ENCODE data around the gene ADIPOR2. TPM values are rescaled to one million over a fixed set of nuclear protein-coding genes. Genes with fewer than 3 reads are reported as not detected.
"Not testable (repeated sequence)": the region's sequence is repeated elsewhere in the genome, so short reads cannot be mapped to it uniquely, and the experiment has no call there.

The ADIPOR2 gene
- total RNA-seq, 2 experiments from 2014 or later, result 63.5 to 83.3 TPM

GRCh38 chr12:1670358-1671268 lies 20.3 kb upstream of the ADIPOR2 start:
- ATAC-seq (no peak), DNase-seq (peak; percentile 35)
- Mint-ChIP-seq H3K4me1 (peaks cover 42% of the 10 kb centered on the region), H3K27me3 (peaks cover 2% of the 10 kb centered on the region), H3K4me3 (no peak overlapping the region), H3K27ac (no peak overlapping the region), H3K9me3 (ENCODE audit: low read depth) (no peaks in the 10 kb centered on the region), H3K36me3 (peaks cover 2% of the 10 kb centered on the region)
- CTCF ChIA-PET, result interaction anchor here (1.1 to 2.2 kb wide), 6 partner anchors 10 to 121 kb away, joined by 3 to 9 read pairs (median 6); partner anchors contain the start of gene ADIPOR2

- CTCF ChIA-PET, result no interaction called here
- Mint-ChIP-seq H3K36me3 (no peaks in the 10 kb centered on the region), H3K4me3 (no peak overlapping the region), H3K27me3 (peaks cover 6% of the 10 kb centered on the region), H3K4me1 (peaks cover 5% of the 10 kb centered on the region), H3K27ac (no peak overlapping the region), H3K9me3 (ENCODE audit: low read depth) (no peaks in the 10 kb centered on the region)
- ATAC-seq (no peak), DNase-seq (no peak)
Measured at GRCh38 chr12:1676043-1676442, 14.8 kb upstream of the ADIPOR2 start.

GRCh38 chr12:1680804-1681492 lies 9.9 kb upstream of the ADIPOR2 start:
- H3K9me3 Mint-ChIP-seq (ENCODE audit: low read depth), result no peaks in the 10 kb centered on the region
- CTCF ChIA-PET, result interaction anchor here (0.9 to 2.1 kb wide), 4 partner anchors 8 to 28 kb away, joined by 3 to 4 read pairs (median 4); partner anchors contain the start of gene ADIPOR2
- H3K4me3 Mint-ChIP-seq, result no peak overlapping the region
- H3K4me1 Mint-ChIP-seq, result no peaks in the 10 kb centered on the region
- ATAC-seq (no peak), DNase-seq (no peak)
- H3K36me3 Mint-ChIP-seq, result no peaks in the 10 kb centered on the region
- no peak overlapping the region for H3K27ac Mint-ChIP-seq
- H3K27me3 Mint-ChIP-seq, result peaks cover 5% of the 10 kb centered on the region

- Mint-ChIP-seq H3K4me1 (no peaks in the 10 kb centered on the region), H3K4me3 (no peak overlapping the region), H3K9me3 (ENCODE audit: low read depth) (no peaks in the 10 kb centered on the region), H3K27ac (no peak overlapping the region), H3K27me3 (peaks cover 8% of the 10 kb centered on the region), H3K36me3 (no peaks in the 10 kb centered on the region)
- CTCF ChIA-PET, result interaction anchor here (0.9 to 2.1 kb wide), 4 partner anchors 8 to 28 kb away, joined by 3 to 4 read pairs (median 4); partner anchors contain the start of gene ADIPOR2
- no peak for ATAC-seq
- DNase-seq, result no peak
Measured at GRCh38 chr12:1681493-1681807, 9.4 kb upstream of the ADIPOR2 start.

- DNase-seq, result no peak
- no peak overlapping the region for H3K4me3 Mint-ChIP-seq
- no peak overlapping the region for H3K27ac Mint-ChIP-seq
Measured at GRCh38 chr12:1688086-1688710, 2.7 kb upstream of the ADIPOR2 start.

GRCh38 chr12:1691123-1692007 lies 495 bp downstream of the ADIPOR2 start:
- H3K4me1 Mint-ChIP-seq, result peaks cover 47% of the 10 kb centered on the region
- peaks cover 20% of the 10 kb centered on the region for H3K36me3 Mint-ChIP-seq
- H3K4me3 Mint-ChIP-seq, result peak overlapping the region; percentile 85
- H3K9me3 Mint-ChIP-seq (ENCODE audit: low read depth), result no peaks in the 10 kb centered on the region
- DNase-seq (peak; percentile 62), ATAC-seq (peak; percentile 46)
- peaks cover 4% of the 10 kb centered on the region for H3K27me3 Mint-ChIP-seq
- peak overlapping the region; percentile 96 for H3K27ac Mint-ChIP-seq
- CTCF ChIA-PET, result interaction anchor here (0.9 to 1.7 kb wide), 8 partner anchors 10 to 1059 kb away, joined by 3 to 6 read pairs (median 4); no protein-coding TSS in a partner anchor

More at GRCh38 chr12:1688086-1688710, 2.7 kb upstream of the ADIPOR2 start:
- peaks cover 6% of the 10 kb centered on the region for H3K36me3 Mint-ChIP-seq
- CTCF ChIA-PET, result interaction anchor here (0.9 to 1.4 kb wide), 3 partner anchors 18 to 26 kb away, joined by 3 to 4 read pairs (median 4); no protein-coding TSS in a partner anchor
- H3K27me3 Mint-ChIP-seq, result peaks cover 8% of the 10 kb centered on the region
- H3K4me1 Mint-ChIP-seq, result peaks cover 30% of the 10 kb centered on the region
- no peak for ATAC-seq
- H3K9me3 Mint-ChIP-seq (ENCODE audit: low read depth), result no peaks in the 10 kb centered on the region

- CTCF ChIA-PET, result interaction anchor here (1.2 to 1.7 kb wide), 3 partner anchors 11 to 90 kb away, joined by 3 to 4 read pairs (median 3); no protein-coding TSS in a partner anchor
- H3K27me3 Mint-ChIP-seq, result peaks cover 4% of the 10 kb centered on the region
- H3K4me1 Mint-ChIP-seq, result peaks cover 54% of the 10 kb centered on the region
- peak overlapping the region; percentile 85 for H3K4me3 Mint-ChIP-seq
- no peaks in the 10 kb centered on the region for H3K9me3 Mint-ChIP-seq (ENCODE audit: low read depth)
- DNase-seq, result no peak
- H3K27ac Mint-ChIP-seq, result peak overlapping the region; percentile 96
- H3K36me3 Mint-ChIP-seq, result peaks cover 21% of the 10 kb centered on the region
- ATAC-seq, result no peak
Measured at GRCh38 chr12:1692226-1692625, 1.4 kb downstream of the ADIPOR2 start.

- Mint-ChIP-seq H3K27ac (no peak overlapping the region), H3K4me1 (peaks cover 59% of the 10 kb centered on the region), H3K36me3 (peaks cover 21% of the 10 kb centered on the region), H3K4me3 (no peak overlapping the region), H3K27me3 (no peaks in the 10 kb centered on the region), H3K9me3 (ENCODE audit: low read depth) (no peaks in the 10 kb centered on the region)
- CTCF ChIA-PET, result interaction anchor here (0.7 to 1.7 kb wide), 3 partner anchors 37 to 98 kb away, joined by 3 to 8 read pairs (median 3); no protein-coding TSS in a partner anchor
- DNase-seq (no peak), ATAC-seq (no peak)
Measured at GRCh38 chr12:1692895-1693610, 2.2 kb downstream of the ADIPOR2 start.

GRCh38 chr12:1695097-1695496 lies 4.2 kb downstream of the ADIPOR2 start:
- H3K36me3 Mint-ChIP-seq, result peaks cover 30% of the 10 kb centered on the region
- H3K27ac Mint-ChIP-seq; H3K9me3 Mint-ChIP-seq (ENCODE audit: low read depth); H3K4me3 Mint-ChIP-seq; ATAC-seq; H3K27me3 Mint-ChIP-seq; CTCF ChIA-PET; DNase-seq: not testable (repeated sequence)
- peaks cover 55% of the 10 kb centered on the region for H3K4me1 Mint-ChIP-seq

- peaks cover 2% of the 10 kb centered on the region for H3K9me3 Mint-ChIP-seq (ENCODE audit: low read depth)
Measured at GRCh38 chr12:1695886-1696670, 5.2 kb downstream of the ADIPOR2 start.

GRCh38 chr12:1696800-1697199 lies 5.9 kb downstream of the ADIPOR2 start:
- ATAC-seq, result no peak
- DNase-seq, result no peak
- Mint-ChIP-seq H3K36me3 (peaks cover 35% of the 10 kb centered on the region), H3K27ac (no peak overlapping the region), H3K9me3 (ENCODE audit: low read depth) (peaks cover 2% of the 10 kb centered on the region), H3K4me3 (no peak overlapping the region), H3K4me1 (peaks cover 49% of the 10 kb centered on the region), H3K27me3 (no peaks in the 10 kb centered on the region)
- CTCF ChIA-PET, result interaction anchor here (0.9 to 2.3 kb wide), 4 partner anchors 44 to 243 kb away, joined by 3 to 12 read pairs (median 4); no protein-coding TSS in a partner anchor

More at GRCh38 chr12:1695886-1696670, 5.2 kb downstream of the ADIPOR2 start:
- Mint-ChIP-seq H3K27me3 (no peaks in the 10 kb centered on the region), H3K4me3 (no peak overlapping the region), H3K27ac (no peak overlapping the region), H3K4me1 (peaks cover 52% of the 10 kb centered on the region), H3K36me3 (peaks cover 33% of the 10 kb centered on the region)
- DNase-seq (no peak), ATAC-seq (no peak)
- CTCF ChIA-PET, result interaction anchor here (0.9 to 2.3 kb wide), 4 partner anchors 43 to 244 kb away, joined by 3 to 12 read pairs (median 4); no protein-coding TSS in a partner anchor
